Measurements from ENCODE around the gene DGKH. TPM values are rescaled to one million over a fixed set of nuclear protein-coding genes. Genes with fewer than 3 reads are reported as not detected.

Gene DGKH
- total and polyA plus RNA-seq, 9 of the 15 experiments (the other 6 are each of a cell fraction or from before 2014, with no cell fraction given): 0.38 to 4.4 (median 3.1) TPM

GRCh38 chr13:42233726-42234125, 185.3 kb downstream of the DGKH start (continued):
- TF ChIP-seq ZNF318 (IDR thresholded peaks at IDR 0.05; ENCODE audit: borderline replicate concordance in 1 of 2, low read depth in 1 of 2): no peak

GRCh38 chr13:42239161-42239560, 190.7 kb downstream of the DGKH start:
- Histone ChIP-seq H3K27me3 (ENCODE audit: control insufficient read depth in 2 of 2, insufficient read depth in 2 of 2, low read length in 2 of 2) (no peaks in the 10 kb centered on the region), H2AFZ (ENCODE audit: low read depth, low read length) (no peak overlapping the region), H3K9me3 (replicated peaks; ENCODE audit: control insufficient read depth, insufficient read depth, low read depth, low read length) (no peaks in the 10 kb centered on the region), H3K4me2 (ENCODE audit: insufficient read depth, low read length) (no peak overlapping the region), H3K27ac (ENCODE audit: extremely low read depth, low read depth, low read length) (no peak overlapping the region), H3K36me3 (ENCODE audit: control insufficient read depth, insufficient read depth, low read length) (no peaks in the 10 kb centered on the region), H3K79me2 (ENCODE audit: control insufficient read depth, insufficient read depth, low read length) (no peaks in the 10 kb centered on the region), H3K9ac (ENCODE audit: insufficient read depth in 1 of 2, low read depth in 2 of 2, low read length in 2 of 2) (no peak overlapping the region), H4K20me1 (replicated peaks; ENCODE audit: control insufficient read depth, insufficient read depth, low read length) (no peaks in the 10 kb centered on the region), H3K9me1 (ENCODE audit: control insufficient read depth, insufficient read depth, low read length) (no peaks in the 10 kb centered on the region), H3K4me3 (no peak overlapping the region), H3K4me1 (replicated peaks in 1 of 2; ENCODE audit: control insufficient read depth in 2 of 2, insufficient read depth in 2 of 2, low read length in 2 of 2) (no peaks in the 10 kb centered on the region)
- CTCF ChIA-PET (ENCODE audit: low intra/inter-chr PET ratio): no interaction called here
- DNase-seq (ENCODE audit: extremely low read depth in 1 of 4, low spot score in 3 of 4): no peak
- BruUV-seq (replicated peaks): no TSS peak
- no peak for ATAC-seq
- in situ Hi-C loops (cut with MboI) (no loop called here), intact Hi-C loops (cut with micrococcal nuclease) (no loop called here)
- WGBS (ENCODE audit: insufficient coverage, low coverage, missing lambda C conversion rate): 100% methylated on average over 1 of the region's 1 CpG
- FAIRE-seq: no peak
- POLR2A ChIA-PET: no interaction called here
- TF ChIP-seq ZBTB1 (CRISPR knock-in tag; IDR thresholded peaks at IDR 0.05; ENCODE audit: borderline replicate concordance, low read depth) (no peak), L3MBTL2 (IDR thresholded peaks at IDR 0.05) (no peak), TCF3 (CRISPR knock-in tag; IDR thresholded peaks at IDR 0.05) (no peak), NEUROD1 (IDR thresholded peaks at IDR 0.05; ENCODE audit: borderline replicate concordance, low read depth, low read length, partially characterized antibody) (no peak), ZNF165 (CRISPR knock-in tag; IDR thresholded peaks at IDR 0.05; ENCODE audit: borderline replicate concordance) (no peak), MAFG (tag; conservative IDR thresholded peaks at IDR 0.05) (no peak), ZNF395 (CRISPR knock-in tag; IDR thresholded peaks at IDR 0.05) (no peak), ZNF133 (CRISPR knock-in tag; IDR thresholded peaks at IDR 0.05) (no peak), KDM2B (CRISPR knock-in tag; IDR thresholded peaks at IDR 0.05) (no peak), NELFE (IDR thresholded peaks at IDR 0.05; ENCODE audit: insufficient read depth, insufficient read length) (no peak)

Measured in K562 (cell line).